GM12873 (cell line): ENCODE measurements around the gene TYW3.

ENCODE experiments used
- TF ChIP-seq, protein P1 (sequence below): IDR thresholded peaks from 2 replicates; pipeline ENCODE4 v1.5.1; 2012; ENCODE audit warnings: low read depth, mild to moderate bottlenecking, moderate library complexity, low read length, control low read depth; ENCODE audit not compliant: insufficient read depth; ENCODE audit errors: missing control alignments

The TYW3 gene, protein sequence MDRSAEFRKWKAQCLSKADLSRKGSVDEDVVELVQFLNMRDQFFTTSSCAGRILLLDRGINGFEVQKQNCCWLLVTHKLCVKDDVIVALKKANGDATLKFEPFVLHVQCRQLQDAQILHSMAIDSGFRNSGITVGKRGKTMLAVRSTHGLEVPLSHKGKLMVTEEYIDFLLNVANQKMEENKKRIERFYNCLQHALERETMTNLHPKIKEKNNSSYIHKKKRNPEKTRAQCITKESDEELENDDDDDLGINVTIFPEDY

DNA sequence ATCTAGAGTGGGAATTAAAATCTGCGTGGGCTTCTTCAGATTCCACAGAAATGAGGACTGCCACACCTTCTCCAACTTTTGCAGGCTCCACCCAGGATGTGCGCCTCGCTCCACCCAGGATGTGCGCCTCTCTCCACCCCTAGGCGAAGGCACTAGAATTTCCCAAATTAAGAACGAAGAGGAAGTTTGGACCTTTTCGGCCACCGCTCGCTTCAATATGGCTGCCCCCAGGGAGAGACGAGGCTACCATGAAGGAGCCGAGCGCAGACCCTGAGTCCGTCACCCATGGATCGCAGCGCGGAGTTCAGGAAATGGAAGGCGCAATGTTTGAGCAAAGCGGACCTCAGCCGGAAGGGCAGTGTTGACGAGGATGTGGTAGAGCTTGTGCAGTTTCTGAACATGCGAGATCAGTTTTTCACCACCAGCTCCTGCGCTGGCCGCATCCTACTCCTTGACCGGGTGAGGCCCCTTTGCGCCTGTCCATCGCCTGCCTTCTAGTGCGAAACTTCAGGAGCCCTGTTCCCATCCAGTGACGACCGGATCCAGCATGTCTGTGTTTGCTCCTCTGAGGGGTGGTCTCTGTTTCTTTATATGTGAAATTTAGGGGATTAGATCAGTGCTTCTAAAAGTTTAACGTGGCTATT lies at the start of gene TYW3, which contains the start of gene CRYZ:
Gene TYW3 (plus strand): TSS at position 193 of the 644 bp plus-strand sequence. CDS start 93 bp downstream, at position 286.
Gene CRYZ (minus strand): TSS at position 91 of the 644 bp plus-strand sequence. CDS start 8,229 bp downstream, outside the sequence.
- TF ChIP-seq, protein P1, sequence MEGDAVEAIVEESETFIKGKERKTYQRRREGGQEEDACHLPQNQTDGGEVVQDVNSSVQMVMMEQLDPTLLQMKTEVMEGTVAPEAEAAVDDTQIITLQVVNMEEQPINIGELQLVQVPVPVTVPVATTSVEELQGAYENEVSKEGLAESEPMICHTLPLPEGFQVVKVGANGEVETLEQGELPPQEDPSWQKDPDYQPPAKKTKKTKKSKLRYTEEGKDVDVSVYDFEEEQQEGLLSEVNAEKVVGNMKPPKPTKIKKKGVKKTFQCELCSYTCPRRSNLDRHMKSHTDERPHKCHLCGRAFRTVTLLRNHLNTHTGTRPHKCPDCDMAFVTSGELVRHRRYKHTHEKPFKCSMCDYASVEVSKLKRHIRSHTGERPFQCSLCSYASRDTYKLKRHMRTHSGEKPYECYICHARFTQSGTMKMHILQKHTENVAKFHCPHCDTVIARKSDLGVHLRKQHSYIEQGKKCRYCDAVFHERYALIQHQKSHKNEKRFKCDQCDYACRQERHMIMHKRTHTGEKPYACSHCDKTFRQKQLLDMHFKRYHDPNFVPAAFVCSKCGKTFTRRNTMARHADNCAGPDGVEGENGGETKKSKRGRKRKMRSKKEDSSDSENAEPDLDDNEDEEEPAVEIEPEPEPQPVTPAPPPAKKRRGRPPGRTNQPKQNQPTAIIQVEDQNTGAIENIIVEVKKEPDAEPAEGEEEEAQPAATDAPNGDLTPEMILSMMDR: no peak

DNA sequence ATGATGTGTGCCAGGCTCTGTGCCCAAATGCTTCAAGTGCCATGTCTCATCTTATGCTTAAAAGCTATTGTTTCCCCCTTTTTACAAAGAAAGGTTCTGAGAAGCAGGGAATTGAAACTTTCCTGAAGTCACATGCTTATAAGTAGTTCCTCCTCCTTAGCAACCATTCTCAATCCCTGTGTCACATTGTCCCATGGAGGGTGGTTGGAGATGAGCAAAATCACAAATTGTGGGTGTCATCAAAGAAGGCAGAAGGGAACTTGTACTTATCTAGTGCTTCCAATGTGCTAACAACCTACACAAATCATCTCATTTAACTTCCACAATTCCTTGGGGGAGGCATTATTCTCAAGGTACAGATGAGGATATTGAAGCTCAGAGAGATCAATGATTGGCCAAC lies 49.3 kb upstream of the TYW3 start:
- TF ChIP-seq, protein P1: no peak

DNA sequence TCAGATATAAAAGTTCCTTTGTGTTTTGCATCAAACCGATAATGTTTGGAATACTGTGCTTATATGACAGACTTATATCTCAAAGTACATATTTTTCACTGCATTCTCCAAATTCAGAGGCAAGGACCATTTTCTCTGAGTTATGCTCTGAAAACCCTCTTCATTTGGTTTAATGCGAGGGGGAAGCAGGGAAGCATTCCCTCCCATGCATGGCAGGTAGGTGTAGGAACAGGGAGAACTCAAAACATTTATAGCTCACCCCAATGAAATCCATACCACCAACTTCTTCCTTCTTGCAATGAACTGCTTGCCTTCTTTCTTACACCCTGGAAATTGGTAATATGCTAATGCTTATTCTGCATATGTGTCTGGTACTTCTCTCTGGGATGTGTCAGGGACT lies 48.7 kb upstream of the TYW3 start:
- TF ChIP-seq, protein P1: no peak

DNA sequence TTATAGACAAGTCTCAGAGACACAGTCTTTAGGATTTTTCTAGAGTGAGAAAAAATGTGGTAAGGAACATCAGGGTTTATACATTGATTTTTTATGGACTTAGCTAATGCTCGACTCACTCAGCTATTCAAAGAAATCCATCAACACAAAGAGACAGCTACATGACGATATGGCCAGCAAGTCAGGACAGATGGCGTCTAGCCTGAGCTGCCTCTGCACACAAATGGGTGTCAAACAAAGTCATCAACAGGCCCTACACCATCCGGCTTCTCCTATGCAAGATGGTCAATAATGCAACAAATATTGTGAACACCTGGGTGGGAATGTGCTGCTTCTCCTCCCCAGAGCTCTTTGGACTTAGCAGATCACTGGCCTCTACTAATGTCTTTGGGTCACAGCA lies 46.0 kb upstream of the TYW3 start:
- TF ChIP-seq, protein P1: no peak

DNA sequence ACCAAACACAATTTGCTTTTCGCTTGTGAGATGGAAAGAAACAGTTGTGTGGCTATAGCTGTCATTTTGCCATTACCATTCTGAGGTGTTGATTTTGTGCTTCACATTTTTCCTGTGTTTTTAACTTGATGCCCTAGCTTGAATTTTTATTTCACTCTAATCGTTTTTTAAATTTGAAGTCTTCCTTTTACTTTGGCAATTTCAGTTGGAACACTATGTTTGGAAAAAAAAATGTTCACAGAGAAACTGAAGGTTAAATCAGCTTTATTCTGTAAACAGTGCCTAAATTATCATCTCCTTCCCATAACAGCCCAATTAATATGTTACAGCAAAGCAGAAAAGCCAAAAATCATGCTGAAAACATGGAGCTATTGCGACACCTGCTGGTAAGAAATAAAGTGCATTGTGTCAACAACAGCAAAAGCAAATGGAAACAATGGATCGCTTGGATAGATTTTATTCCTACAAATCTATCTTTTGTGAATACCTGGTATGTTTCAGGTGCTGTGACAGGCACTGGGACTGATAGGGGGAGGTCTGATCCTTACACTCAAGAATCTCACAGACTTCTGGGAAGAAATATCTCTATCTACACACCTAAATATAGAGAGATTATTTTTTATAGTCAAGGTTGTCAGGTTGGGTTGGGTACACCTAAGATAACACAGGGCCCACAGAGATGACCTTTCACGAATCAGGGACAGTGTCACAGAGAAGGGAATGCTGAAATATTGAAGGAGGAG lies 43.2 kb upstream of the TYW3 start:
- TF ChIP-seq, protein P1: peak; percentile 70

DNA sequence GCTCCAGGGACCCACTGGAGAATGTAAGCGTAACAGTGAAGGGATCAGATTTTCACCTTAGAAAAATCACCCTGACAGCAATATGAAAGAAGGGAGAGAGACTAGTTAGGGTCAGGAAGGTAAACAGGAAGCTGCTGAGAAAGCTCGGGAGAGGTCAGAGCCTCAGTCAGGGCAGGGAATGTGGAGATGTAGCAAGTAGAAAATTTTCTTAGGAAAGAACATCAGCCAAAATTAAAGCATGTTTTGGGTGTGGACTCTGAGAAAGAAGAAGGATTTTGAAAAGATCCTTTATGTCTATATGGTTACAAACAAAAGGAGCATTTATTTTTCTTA lies 42.6 kb upstream of the TYW3 start:
- TF ChIP-seq, protein P1: no peak

DNA sequence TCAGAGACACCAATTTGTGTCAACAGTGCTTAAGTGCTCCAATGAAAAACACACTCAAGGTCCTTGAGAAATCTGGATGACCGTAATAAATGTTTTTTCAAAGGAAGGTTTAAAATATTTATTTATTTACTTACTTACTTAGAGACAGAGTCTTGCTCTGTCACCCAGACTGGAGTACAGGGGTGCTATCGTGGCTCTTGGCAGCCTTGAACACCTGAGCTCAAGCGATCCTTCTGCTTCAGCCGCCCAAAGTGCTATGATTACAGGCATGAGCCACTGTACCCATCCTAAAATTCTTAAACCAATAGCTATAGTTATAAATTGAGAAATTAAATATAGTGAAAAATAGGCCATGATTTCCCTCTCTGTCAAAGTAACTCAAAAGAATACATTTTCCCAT lies 42.0 kb upstream of the TYW3 start:
- TF ChIP-seq, protein P1: no peak
